SU-DHL-6 (cell line): ENCODE results near the gene TMOD1.
A peak's percentile ranks its signal among the peaks of the same experiment; 100 is the strongest.

ENCODE experiments used
- H2AFZ ChIP-seq: fragments of 200-600 bp; sonication (generic); 2 replicates; pipeline ENCODE4 v1.6.1; 2014; ENCODE audit warnings: low read depth, mild to moderate bottlenecking, moderate library complexity, mixed read lengths, antibody characterized with exemption, low read length; ENCODE audit not compliant: severe bottlenecking
- H3F3A ChIP-seq: fragments of 200-600 bp; shearing (Covaris generic); 2 replicates; pipeline ENCODE4 v1.6.0; 2016; ENCODE audit warnings: antibody characterized with exemption, mild to moderate bottlenecking; ENCODE audit not compliant: insufficient read depth
- H3K27ac ChIP-seq: fragments of 200-600 bp; sonication (generic); 2 replicates; pipeline ENCODE4 v1.5.1; 2016; ENCODE audit warnings: low read depth, mild to moderate bottlenecking, low read length, moderate library complexity, mixed read lengths
- H3K27me3 ChIP-seq: fragments of 200-600 bp; sonication (generic), shearing (Covaris generic); 2 replicates; pipeline ENCODE4 v1.6.0; 2014; ENCODE audit warnings: mild to moderate bottlenecking, low read length
- H3K36me3 ChIP-seq: fragments of 200-600 bp; sonication (generic); 2 replicates; pipeline ENCODE4 v1.6.1; 2014; ENCODE audit warnings: mild to moderate bottlenecking, low read length, mixed read lengths
- H3K4me2 ChIP-seq: fragments of 300-600, 200-600 bp; shearing (Covaris generic), sonication (generic); 2 replicates; pipeline ENCODE4 v1.6.0; 2014; ENCODE audit warnings: low read length, low read depth, mild to moderate bottlenecking; ENCODE audit not compliant: poor library complexity, severe bottlenecking
- H3K4me3 ChIP-seq: fragments of 200-600 bp; sonication (generic); 2 replicates; pipeline ENCODE4 v1.5.1; 2014; ENCODE audit warnings: antibody characterized with exemption, low read length, mild to moderate bottlenecking, mixed read lengths; ENCODE audit not compliant: insufficient read depth, poor library complexity, severe bottlenecking
- H3K79me2 ChIP-seq: fragments of 200-600 bp; sonication (generic); 2 replicates; pipeline ENCODE4 v1.6.1; 2014; ENCODE audit warnings: mild to moderate bottlenecking, low read length, moderate library complexity; ENCODE audit not compliant: insufficient read depth
- H3K9ac ChIP-seq: fragments of 200-600 bp; sonication (generic); 2 replicates; pipeline ENCODE4 v1.7.0; 2014; ENCODE audit warnings: mild to moderate bottlenecking, low read length
- H3K9me2 ChIP-seq: fragments of 200-600 bp; sonication (generic); replicated peaks from 2 replicates; pipeline ENCODE4 v1.6.1; 2014; ENCODE audit warnings: low read length; ENCODE audit not compliant: insufficient read depth
- H3K9me3 ChIP-seq: fragments of 200-600 bp; sonication (generic); 2 replicates; pipeline ENCODE4 v1.6.1; 2014; ENCODE audit warnings: low read length, mixed read lengths; ENCODE audit not compliant: insufficient read depth
- H4K20me1 ChIP-seq: fragments of 200-600 bp; sonication (generic); 2 replicates; pipeline ENCODE4 v1.6.1; 2014; ENCODE audit warnings: low read depth, mild to moderate bottlenecking, antibody characterized with exemption, low read length, moderate library complexity, mixed read lengths
- CTCF ChIP-seq: fragments of 200-600 bp; sonication (generic); IDR thresholded peaks from one replicate; pipeline ENCODE4 v1.5.1; 2017; ENCODE audit warnings: antibody characterized with exemption, mild to moderate bottlenecking, low read length, moderate library complexity; ENCODE audit not compliant: insufficient read depth, poor library complexity, severe bottlenecking
- EZH2phosphoT487 ChIP-seq: fragments of 200-600 bp; sonication (generic), shearing (Covaris generic); conservative IDR thresholded peaks from 2 replicates; pipeline ENCODE4 v1.6.1; 2018; ENCODE audit warnings: mild to moderate bottlenecking, antibody characterized with exemption, low read length, moderate library complexity, mixed read lengths

Gene TMOD1

GRCh38 chr9:97635026-97635425, 133.6 kb downstream of the TMOD1 start:
- H3K9me3 ChIP-seq = no peaks in the 10 kb centered on the region
- peak overlapping the region; percentile 95 for H3K4me3 ChIP-seq
- no peaks in the 10 kb centered on the region for H3F3A ChIP-seq
- no peak overlapping the region for H2AFZ ChIP-seq
- no peaks in the 10 kb centered on the region for H3K36me3 ChIP-seq
- H3K9me2 ChIP-seq = no peaks in the 10 kb centered on the region
- peaks cover 89% of the 10 kb centered on the region for H3K79me2 ChIP-seq
- 0 out of 2 replicates have a peak overlapping the region, but pooled peaks have one; percentile 4 for H3K27ac ChIP-seq
- H4K20me1 ChIP-seq = peaks cover 31% of the 10 kb centered on the region
- H3K9ac ChIP-seq = peak overlapping the region; percentile 96
- H3K4me2 ChIP-seq = peak overlapping the region; percentile 86
- H3K27me3 ChIP-seq = no peaks in the 10 kb centered on the region
- TF ChIP-seq EZH2phosphoT487 = no peak
- TF ChIP-seq CTCF = no peak

DNA sequence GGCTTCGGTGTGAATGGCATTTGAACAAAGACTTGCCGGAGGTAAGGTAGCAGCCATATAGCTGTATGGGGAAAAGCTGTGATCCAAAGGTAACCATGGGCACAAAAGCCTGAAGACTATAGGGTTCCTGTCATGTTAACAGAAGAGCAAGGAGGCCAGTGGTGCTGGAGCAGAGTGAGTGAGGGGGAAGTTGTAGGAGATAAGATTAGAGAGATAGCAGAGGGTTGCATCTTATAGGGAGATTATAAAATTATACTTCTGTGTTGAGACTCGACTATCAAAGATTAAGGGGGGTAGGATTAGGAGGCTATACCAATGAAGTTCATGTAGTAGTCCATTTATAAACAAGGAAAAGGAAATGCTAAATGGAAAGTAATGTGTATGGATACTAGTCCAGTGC, 135.4 kb downstream of the TMOD1 start:
- no peak for TF ChIP-seq CTCF
- TF ChIP-seq EZH2phosphoT487 = no peak
- Histone ChIP-seq H3K27me3 (no peaks in the 10 kb centered on the region), H3K4me2 (peak overlapping the region; percentile 62), H3F3A (no peaks in the 10 kb centered on the region), H3K4me3 (peak overlapping the region; percentile 3), H3K27ac (no peak overlapping the region), H3K9ac (peak overlapping the region; percentile 42), H3K9me2 (no peaks in the 10 kb centered on the region), H4K20me1 (peaks cover 40% of the 10 kb centered on the region), H3K9me3 (no peaks in the 10 kb centered on the region), H3K36me3 (peaks cover 9% of the 10 kb centered on the region), H3K79me2 (peaks cover 87% of the 10 kb centered on the region), H2AFZ (no peak overlapping the region)

GRCh38 chr9:97638666-97639065, 137.2 kb downstream of the TMOD1 start:
- no peaks in the 10 kb centered on the region for H3K9me2 ChIP-seq
- H3K9ac ChIP-seq = no peak overlapping the region
- no peaks in the 10 kb centered on the region for H3K9me3 ChIP-seq
- no peak overlapping the region for H3K4me3 ChIP-seq
- peaks cover 40% of the 10 kb centered on the region for H4K20me1 ChIP-seq
- no peaks in the 10 kb centered on the region for H3K27me3 ChIP-seq
- peak overlapping the region; percentile 62 for H3K4me2 ChIP-seq
- peaks cover 83% of the 10 kb centered on the region for H3K79me2 ChIP-seq
- H3F3A ChIP-seq = no peaks in the 10 kb centered on the region
- H2AFZ ChIP-seq = no peak overlapping the region
- peaks cover 26% of the 10 kb centered on the region for H3K36me3 ChIP-seq
- H3K27ac ChIP-seq = no peak overlapping the region
- TF ChIP-seq CTCF (no peak), EZH2phosphoT487 (no peak)

GRCh38 chr9:97640325-97640724, 138.9 kb downstream of the TMOD1 start:
- H3K9ac ChIP-seq = no peak overlapping the region
- TF ChIP-seq CTCF (no peak), EZH2phosphoT487 (no peak)
- peaks cover 35% of the 10 kb centered on the region for H4K20me1 ChIP-seq
- H3K4me3 ChIP-seq = no peak overlapping the region
- H3K27me3 ChIP-seq = no peaks in the 10 kb centered on the region
- H3K27ac ChIP-seq = no peak overlapping the region
- no peak overlapping the region for H2AFZ ChIP-seq
- H3K4me2 ChIP-seq = no peak overlapping the region
- no peaks in the 10 kb centered on the region for H3K9me2 ChIP-seq
- no peaks in the 10 kb centered on the region for H3K9me3 ChIP-seq
- 0 out of 2 replicates have a peak, but pooled peaks cover 3% of the 10 kb centered on the region for H3F3A ChIP-seq
- peaks cover 66% of the 10 kb centered on the region for H3K79me2 ChIP-seq
- peaks cover 33% of the 10 kb centered on the region for H3K36me3 ChIP-seq
